Dendritic cell treated with granulocyte-macrophage colony-stimulating factor and Interleukin-4, amounts not matched to agents 40 ng/mL and 50 ng/mL, for 4 days (primary cell): ENCODE results near the gene EFNB3.

ENCODE experiments used
- H3K27ac Mint-ChIP-seq: one replicate; pipeline ENCODE4 v1.8.0; 2022; ENCODE audit warnings: mild to moderate bottlenecking, mixed read lengths
- H3K27me3 Mint-ChIP-seq: one replicate; pipeline ENCODE4 v1.8.0; 2022; ENCODE audit warnings: mild to moderate bottlenecking, mixed read lengths
- H3K36me3 Mint-ChIP-seq: one replicate; pipeline ENCODE4 v1.8.0; 2022; ENCODE audit warnings: low read depth, mixed read lengths
- H3K4me1 Mint-ChIP-seq: one replicate; pipeline ENCODE4 v1.8.0; 2022; ENCODE audit warnings: low read depth, mixed read lengths
- H3K4me3 Mint-ChIP-seq: one replicate; pipeline ENCODE4 v1.8.0; 2022; ENCODE audit warnings: mild to moderate bottlenecking, moderate library complexity, mixed read lengths
- H3K9me3 Mint-ChIP-seq: one replicate; pipeline ENCODE4 v1.8.0; 2022; ENCODE audit warnings: mixed read lengths
- intact Hi-C: fragments of 100-400 bp; cut with micrococcal nuclease; formaldehyde crosslinking; loops from one replicate; pipeline ENCODE4 v1.15.0; 2022

EFNB3 gene

GRCh38 chr17:7687072-7687907, 17.7 kb upstream of the EFNB3 start, which contains the start of gene TP53:
TSS of gene TP53 (minus strand) at chr17:7687490. CDS start at chr17:7676594, 10,896 bp downstream.
- Mint-ChIP-seq H3K4me1 (peaks cover 47% of the 10 kb centered on the region), H3K27ac (peak within 1 kb of the TSS; percentile 98), H3K9me3 (no peaks in the 10 kb centered on the region), H3K27me3 (no peaks in the 10 kb centered on the region), H3K4me3 (peak within 1 kb of the TSS; percentile 98), H3K36me3 (peaks cover 71% of the 10 kb centered on the region)
- intact Hi-C loops, result loop anchor here (5.0 kb wide), 1 partner anchor 115 kb away; no protein-coding TSS in a partner anchor

- Mint-ChIP-seq H3K4me3 (peak within 1 kb of the TSS; percentile 98), H3K27ac (peak within 1 kb of the TSS; percentile 98), H3K4me1 (peaks cover 47% of the 10 kb centered on the region), H3K36me3 (peaks cover 69% of the 10 kb centered on the region), H3K27me3 (no peaks in the 10 kb centered on the region), H3K9me3 (no peaks in the 10 kb centered on the region)
- intact Hi-C loops, result loop anchor here (2.0 to 5.0 kb wide), 2 partner anchors 61 to 116 kb away; partner anchors contain the start of gene SAT2
Measured at GRCh38 chr17:7687908-7688807, 16.8 kb upstream of the EFNB3 start, which contains the start of gene WRAP53. TSS of gene WRAP53 (plus strand) at chr17:7688477. CDS start at chr17:7688649, 172 bp downstream.

- peak overlapping the region; percentile 98 for H3K4me3 Mint-ChIP-seq
- intact Hi-C loops, result loop anchor here (2.0 to 5.0 kb wide), 2 partner anchors 62 to 117 kb away; partner anchors contain the start of gene SAT2
- H3K9me3 Mint-ChIP-seq, result no peaks in the 10 kb centered on the region
- H3K27me3 Mint-ChIP-seq, result no peaks in the 10 kb centered on the region
- peaks cover 44% of the 10 kb centered on the region for H3K4me1 Mint-ChIP-seq
- H3K27ac Mint-ChIP-seq, result peak overlapping the region; percentile 98
- peaks cover 69% of the 10 kb centered on the region for H3K36me3 Mint-ChIP-seq
Measured at GRCh38 chr17:7688808-7689316, 16.1 kb upstream of the EFNB3 start.

GRCh38 chr17:7695586-7695985, 9.4 kb upstream of the EFNB3 start:
- no peak overlapping the region for H3K27ac Mint-ChIP-seq
- no peaks in the 10 kb centered on the region for H3K27me3 Mint-ChIP-seq
- peaks cover 49% of the 10 kb centered on the region for H3K36me3 Mint-ChIP-seq
- intact Hi-C loops, result no loop called here
- no peaks in the 10 kb centered on the region for H3K9me3 Mint-ChIP-seq
- no peaks in the 10 kb centered on the region for H3K4me1 Mint-ChIP-seq
- no peak overlapping the region for H3K4me3 Mint-ChIP-seq

GRCh38 chr17:7697828-7698588, 7.0 kb upstream of the EFNB3 start:
- intact Hi-C loops, result no loop called here
- no peaks in the 10 kb centered on the region for H3K4me1 Mint-ChIP-seq
- no peaks in the 10 kb centered on the region for H3K9me3 Mint-ChIP-seq
- peaks cover under 1% of the 10 kb centered on the region for H3K27me3 Mint-ChIP-seq
- no peak overlapping the region for H3K4me3 Mint-ChIP-seq
- H3K36me3 Mint-ChIP-seq, result peaks cover 61% of the 10 kb centered on the region
- H3K27ac Mint-ChIP-seq, result no peak overlapping the region

GRCh38 chr17:7700510-7700909, 4.5 kb upstream of the EFNB3 start:
- Mint-ChIP-seq H3K4me3 (no peak overlapping the region), H3K36me3 (peaks cover 48% of the 10 kb centered on the region), H3K27ac (no peak overlapping the region), H3K27me3 (peaks cover 20% of the 10 kb centered on the region), H3K4me1 (peaks cover 9% of the 10 kb centered on the region), H3K9me3 (no peaks in the 10 kb centered on the region)
- intact Hi-C loops, result no loop called here

GRCh38 chr17:7701681-7702080, 3.3 kb upstream of the EFNB3 start:
- intact Hi-C loops, result no loop called here

GRCh38 chr17:7702776-7703175, 2.2 kb upstream of the EFNB3 start:
- intact Hi-C loops, result no loop called here
- H3K36me3 Mint-ChIP-seq, result peaks cover 34% of the 10 kb centered on the region
- H3K4me3 Mint-ChIP-seq, result no peak overlapping the region
- peaks cover 14% of the 10 kb centered on the region for H3K4me1 Mint-ChIP-seq
- peaks cover 42% of the 10 kb centered on the region for H3K27me3 Mint-ChIP-seq
- no peak overlapping the region for H3K27ac Mint-ChIP-seq
- no peaks in the 10 kb centered on the region for H3K9me3 Mint-ChIP-seq

More at GRCh38 chr17:7701681-7702080, 3.3 kb upstream of the EFNB3 start:
- Mint-ChIP-seq H3K36me3 (peaks cover 36% of the 10 kb centered on the region), H3K27ac (no peak overlapping the region), H3K4me1 (peaks cover 14% of the 10 kb centered on the region), H3K4me3 (no peak overlapping the region), H3K27me3 (peaks cover 32% of the 10 kb centered on the region), H3K9me3 (no peaks in the 10 kb centered on the region)

- H3K9me3 Mint-ChIP-seq, result no peaks in the 10 kb centered on the region
- no peak overlapping the region for H3K4me3 Mint-ChIP-seq
- no peak overlapping the region for H3K27ac Mint-ChIP-seq
Measured at GRCh38 chr17:7703584-7704479, 1.2 kb upstream of the EFNB3 start.

GRCh38 chr17:7705269-7706255, 560 bp downstream of the EFNB3 start:
- Mint-ChIP-seq H3K4me3 (no peak overlapping the region), H3K27ac (no peak overlapping the region), H3K36me3 (peaks cover 31% of the 10 kb centered on the region), H3K4me1 (peaks cover 24% of the 10 kb centered on the region), H3K27me3 (peaks cover 58% of the 10 kb centered on the region), H3K9me3 (peaks cover under 1% of the 10 kb centered on the region)
- intact Hi-C loops, result no loop called here

More at GRCh38 chr17:7703584-7704479, 1.2 kb upstream of the EFNB3 start:
- intact Hi-C loops, result no loop called here
- Mint-ChIP-seq H3K36me3 (peaks cover 34% of the 10 kb centered on the region), H3K27me3 (peaks cover 53% of the 10 kb centered on the region), H3K4me1 (peaks cover 14% of the 10 kb centered on the region)

GRCh38 chr17:7706631-7707354, 1.8 kb downstream of the EFNB3 start:
- Mint-ChIP-seq H3K4me3 (no peak overlapping the region), H3K9me3 (peaks cover 8% of the 10 kb centered on the region), H3K27me3 (peaks cover 63% of the 10 kb centered on the region), H3K4me1 (peaks cover 35% of the 10 kb centered on the region), H3K36me3 (peaks cover 19% of the 10 kb centered on the region), H3K27ac (no peak overlapping the region)
- intact Hi-C loops, result no loop called here
